Pancreas (tissue), 10 donors: ENCODE results near the gene GBX2. TPM values are rescaled to one million over a fixed set of nuclear protein-coding genes. Genes with fewer than 3 reads are reported as not detected.

Experiments used
- ATAC-seq, 4 donors: fragments of 200-7000 bp; cut with Tn5 transposase; one replicate each; pipeline versions ENCODE4 v1.8.0 to v1.9.1; 2020; ENCODE audit warnings: mild to moderate bottlenecking in 4 of 4, moderate library complexity in 4 of 4
- DNase-seq, 6 donors: peaks; one replicate each; pipeline ENCODE4 v3.0.0-alpha.2; 2020
- FAIRE-seq: peaks from 2 replicates; lab custom pipeline; 2012; peaks lifted over from hg19 to GRCh38; lab: Jason Lieb, UNC
- H3K27ac ChIP-seq, 4 donors: fragments of 200-600 bp; sonication (generic); 1 replicate in 3 of 4; 2 replicates in 1 of 4; pipeline versions ENCODE4 v1.5.0 to v1.8.0; 2020
- H3K27me3 ChIP-seq, 4 donors: fragments of 200-600 bp; one replicate each; pipeline ENCODE4 v1.8.0; 2021
- H3K36me3 ChIP-seq, 3 donors: fragments of 200-600 bp; sonication (generic) in 1 of 3; one replicate each; pipeline versions ENCODE4 v1.5.0 to v1.8.0; 2020 to 2021
- H3K4me1 ChIP-seq, 3 donors: fragments of 200-600 bp; one replicate each; pipeline ENCODE4 v1.8.0; 2021
- H3K4me3 ChIP-seq, 4 donors: fragments of 200-600 bp; sonication (generic) in 2 of 4; one replicate each; pipeline versions ENCODE4 v1.5.0 to v1.8.0; 2020 to 2021
- H3K9me3 ChIP-seq, 4 donors: fragments of 200-600 bp; one replicate each; pipeline ENCODE4 v1.8.0; 2021
- WGBS, 2 donors: extraction: QIAGEN DNeasy Blood & Tissue Kit; methylation state at CpG; one replicate each; pipeline ENCODE4 v1.1.7; 2013; 5-methylcytosine and 5-hydroxymethylcytosine counted together
- intact Hi-C, 3 donors: fragments of 100-400 bp; cut with DNase I; formaldehyde crosslinking; loops; one replicate each; pipeline versions ENCODE4 v1.11.1 to v1.14.2; 2022
- polyA plus RNA-seq, 2 donors: library from polyadenylated mRNA; stranded (reverse); fragments of 200-250 nt; gene quantifications; one replicate each; pipeline ENCODE4 v1.2.3, GENCODE V29; 2013
- total RNA-seq, 6 donors: library from RNA; stranded (reverse); fragmentation: NEBNext Ultra II Directional in 4 of 6; extraction: Animal tissue kit (Norgen Biotek cat#: 25700) in 4 of 6; gene quantifications; one replicate each; pipeline versions ENCODE4 v1.2.1 to v1.2.4, GENCODE V29; 2021 to 2023
- TF ChIP-seq, protein P1 (sequence below), 4 donors: fragments of 200-600 bp; sonication (generic) in 3 of 4; IDR thresholded peaks; one replicate each; pipeline versions ENCODE4 v1.5.0 to v1.8.0; 2021; ENCODE audit warnings: antibody characterized with exemption in 4 of 4
- donor health status: healthy with polysubstance abuse.
- donor health status: DM: no; HTN: no; CAD: no; lungs with moderate emphysema.
- donor health status: DM: no; HTN: no; CAD: no.
- donor health status: control.
- donor health status: control.
- donor health status: Bipolar disorder and iron deficiency.
- donor health status: DM: yes; HTN: yes; CAD: no.
- donor health status: DM: no; HTN: no; CAD: no.
- donor health status: DM: no; HTN: no; CAD: no.
- donor health status: DM: yes; HTN: yes; CAD: no.

The GBX2 gene
- total and polyA plus RNA-seq, 8 donors: not detected

DNA sequence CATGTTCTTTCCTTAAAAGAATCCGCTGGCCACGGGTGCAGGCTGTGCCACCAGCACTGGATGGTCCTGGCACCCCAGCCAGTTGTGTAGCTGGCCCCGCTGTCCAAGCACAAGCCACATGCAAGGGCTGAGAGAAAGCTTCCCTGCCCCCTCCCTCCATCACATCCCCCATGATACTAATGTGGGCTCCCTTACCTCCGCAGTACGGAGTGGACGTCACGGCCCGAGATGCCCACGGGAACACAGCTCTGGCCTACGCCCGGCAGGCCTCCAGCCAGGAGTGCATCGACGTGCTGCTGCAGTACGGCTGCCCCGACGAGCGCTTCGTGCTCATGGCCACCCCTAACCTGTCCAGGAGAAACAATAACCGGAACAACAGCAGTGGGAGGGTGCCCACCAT lies 44.5 kb downstream of the GBX2 start:
- no peaks in the 10 kb centered on the region for H3K9me3 ChIP-seq
- no peaks in the 10 kb centered on the region for H3K27me3 ChIP-seq
- H3K4me1 ChIP-seq: no peaks in the 10 kb centered on the region
- no peak overlapping the region for H3K27ac ChIP-seq
- DNase-seq: no peak
- FAIRE-seq: no peak
- no peak for ATAC-seq
- no peak overlapping the region for H3K4me3 ChIP-seq
- 96 to 97% methylated on average over 19 of the region's 19 CpGs for WGBS, 2 donors
- intact Hi-C loops: no loop called here
- TF ChIP-seq, protein P1, sequence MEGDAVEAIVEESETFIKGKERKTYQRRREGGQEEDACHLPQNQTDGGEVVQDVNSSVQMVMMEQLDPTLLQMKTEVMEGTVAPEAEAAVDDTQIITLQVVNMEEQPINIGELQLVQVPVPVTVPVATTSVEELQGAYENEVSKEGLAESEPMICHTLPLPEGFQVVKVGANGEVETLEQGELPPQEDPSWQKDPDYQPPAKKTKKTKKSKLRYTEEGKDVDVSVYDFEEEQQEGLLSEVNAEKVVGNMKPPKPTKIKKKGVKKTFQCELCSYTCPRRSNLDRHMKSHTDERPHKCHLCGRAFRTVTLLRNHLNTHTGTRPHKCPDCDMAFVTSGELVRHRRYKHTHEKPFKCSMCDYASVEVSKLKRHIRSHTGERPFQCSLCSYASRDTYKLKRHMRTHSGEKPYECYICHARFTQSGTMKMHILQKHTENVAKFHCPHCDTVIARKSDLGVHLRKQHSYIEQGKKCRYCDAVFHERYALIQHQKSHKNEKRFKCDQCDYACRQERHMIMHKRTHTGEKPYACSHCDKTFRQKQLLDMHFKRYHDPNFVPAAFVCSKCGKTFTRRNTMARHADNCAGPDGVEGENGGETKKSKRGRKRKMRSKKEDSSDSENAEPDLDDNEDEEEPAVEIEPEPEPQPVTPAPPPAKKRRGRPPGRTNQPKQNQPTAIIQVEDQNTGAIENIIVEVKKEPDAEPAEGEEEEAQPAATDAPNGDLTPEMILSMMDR (IDR thresholded peaks at IDR 0.05): no peak
- peaks cover 0 to 12% (median 0%) of the 10 kb centered on the region in 3 donors for H3K36me3 ChIP-seq

DNA sequence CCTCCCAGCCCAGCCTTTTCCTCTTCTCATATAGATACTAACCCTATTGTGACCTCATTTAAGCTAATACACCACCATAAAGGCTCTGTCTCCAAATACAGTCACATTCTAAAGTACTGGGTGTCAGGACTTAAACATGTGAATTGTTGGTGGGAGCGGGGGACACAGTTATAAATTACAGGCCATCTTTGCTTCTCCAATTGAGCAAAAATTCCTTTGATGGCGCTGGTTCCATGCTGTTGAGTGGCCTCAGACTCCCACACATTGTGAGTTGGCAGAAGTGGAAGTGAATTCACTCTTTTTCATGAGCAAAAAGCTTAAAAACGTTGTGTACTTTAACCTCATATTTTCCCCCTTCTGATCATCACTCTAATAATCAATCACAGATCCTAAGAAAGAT lies 46.0 kb downstream of the GBX2 start:
- 84 to 91% methylated on average over 3 of the region's 3 CpGs for WGBS, 2 donors
- H3K4me3 ChIP-seq: no peak overlapping the region
- TF ChIP-seq, protein P1 (IDR thresholded peaks at IDR 0.05): no peak
- H3K27ac ChIP-seq: no peak overlapping the region
- ATAC-seq (no peak), DNase-seq (no peak), FAIRE-seq (no peak)
- intact Hi-C loops: no loop called here
- H3K9me3 ChIP-seq: no peaks in the 10 kb centered on the region
- no peaks in the 10 kb centered on the region for H3K27me3 ChIP-seq
- H3K36me3 ChIP-seq: peaks cover 0 to 12% (median 0%) of the 10 kb centered on the region in 3 donors
- no peaks in the 10 kb centered on the region for H3K4me1 ChIP-seq

DNA sequence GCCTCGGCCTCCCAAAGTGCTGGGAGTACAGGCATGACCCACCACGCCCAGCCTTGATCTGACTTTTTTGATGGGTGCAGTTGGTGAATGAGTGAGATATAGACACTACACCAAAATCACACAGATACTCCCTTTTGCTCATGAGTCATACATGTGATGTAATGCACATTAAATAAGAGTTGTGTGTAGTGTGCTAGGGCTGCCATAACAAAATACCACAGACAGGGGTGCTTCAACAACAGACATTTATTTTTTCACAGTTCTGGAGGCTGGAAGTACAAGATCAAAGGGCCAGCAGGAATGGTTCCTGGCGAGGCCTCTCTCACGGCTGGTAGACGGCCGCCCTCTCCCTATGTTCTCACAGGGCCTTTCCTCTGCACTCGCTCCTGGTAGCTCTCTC lies 46.6 kb downstream of the GBX2 start:
- no peaks in the 10 kb centered on the region for H3K4me1 ChIP-seq
- TF ChIP-seq, protein P1 (IDR thresholded peaks at IDR 0.05): no peak
- no peak for ATAC-seq
- no peak for DNase-seq
- H3K27ac ChIP-seq: no peak overlapping the region
- no peaks in the 10 kb centered on the region for H3K27me3 ChIP-seq
- FAIRE-seq: no peak
- 94 to 96% methylated on average over 7 of the region's 7 CpGs for WGBS, 2 donors
- H3K9me3 ChIP-seq: no peaks in the 10 kb centered on the region
- no peak overlapping the region for H3K4me3 ChIP-seq
- H3K36me3 ChIP-seq: peaks cover 0 to 12% (median 0%) of the 10 kb centered on the region in 3 donors
- intact Hi-C loops: no loop called here

DNA sequence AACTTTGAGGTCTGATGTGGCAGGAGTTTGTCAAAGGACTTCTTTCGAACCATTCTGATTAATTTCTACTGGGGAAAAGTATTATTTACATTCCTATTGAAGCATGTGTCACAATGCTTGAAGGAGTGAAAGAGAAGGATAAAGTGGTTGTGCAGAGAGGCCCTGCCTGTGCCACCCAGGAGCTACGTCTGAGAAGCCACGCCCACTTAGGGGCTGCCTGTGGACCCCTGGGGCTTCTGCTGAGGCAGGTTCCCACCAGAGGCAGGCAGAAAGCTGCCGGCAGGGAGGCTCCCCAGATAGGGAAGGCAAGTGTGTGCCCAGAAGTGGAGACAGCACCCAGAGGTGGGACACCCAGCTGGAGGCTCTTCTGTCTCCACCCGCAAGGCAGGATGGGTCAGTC lies 47.4 kb downstream of the GBX2 start:
- H3K4me1 ChIP-seq: no peaks in the 10 kb centered on the region
- TF ChIP-seq, protein P1 (IDR thresholded peaks at IDR 0.05): no peak
- intact Hi-C loops: no loop called here
- H3K36me3 ChIP-seq: peaks cover 0 to 12% (median 0%) of the 10 kb centered on the region in 3 donors
- 94 to 97% methylated on average over 5 of the region's 5 CpGs for WGBS, 2 donors
- no peaks in the 10 kb centered on the region for H3K9me3 ChIP-seq
- no peak for ATAC-seq
- no peak overlapping the region for H3K4me3 ChIP-seq
- FAIRE-seq: no peak
- H3K27me3 ChIP-seq: no peaks in the 10 kb centered on the region
- no peak for DNase-seq
- H3K27ac ChIP-seq: no peak overlapping the region

DNA sequence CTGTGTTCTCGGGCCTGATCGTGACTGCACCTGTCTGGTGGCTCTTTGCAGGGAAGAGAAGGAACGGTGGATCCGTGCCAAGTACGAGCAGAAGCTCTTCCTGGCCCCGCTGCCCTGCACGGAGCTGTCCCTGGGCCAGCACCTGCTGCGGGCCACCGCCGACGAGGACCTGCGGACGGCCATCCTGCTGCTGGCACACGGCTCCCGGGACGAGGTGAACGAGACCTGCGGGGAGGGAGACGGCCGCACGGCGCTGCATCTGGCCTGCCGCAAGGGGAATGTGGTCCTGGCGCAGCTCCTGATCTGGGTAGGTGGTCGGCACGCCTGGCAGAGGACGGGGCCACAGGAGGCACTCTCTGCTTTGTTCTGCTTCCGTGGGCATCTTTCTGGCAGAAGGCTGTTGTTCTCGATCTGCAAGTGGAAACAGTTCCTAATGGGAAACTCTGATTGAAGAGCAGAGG lies 48.0 kb downstream of the GBX2 start:
- 92 to 93% methylated on average over 29 of the region's 29 CpGs for WGBS, 2 donors
- no peak overlapping the region for H3K27ac ChIP-seq
- H3K27me3 ChIP-seq: no peaks in the 10 kb centered on the region
- FAIRE-seq: no peak
- no peak for DNase-seq
- TF ChIP-seq, protein P1 (IDR thresholded peaks at IDR 0.05): no peak
- no peak overlapping the region for H3K4me3 ChIP-seq
- intact Hi-C loops: no loop called here
- H3K9me3 ChIP-seq: no peaks in the 10 kb centered on the region
- H3K36me3 ChIP-seq: peaks cover 0 to 12% (median 0%) of the 10 kb centered on the region in 3 donors
- H3K4me1 ChIP-seq: no peaks in the 10 kb centered on the region
- no peak for ATAC-seq
